ENCODE measurements around the gene OR2H2. TPM values are rescaled to one million over a fixed set of nuclear protein-coding genes. Genes with fewer than 3 reads are reported as not detected.
A peak's percentile ranks its signal among the peaks of the same experiment; 100 is the strongest.

OR2H2 gene
- total RNA-seq, 2 donors from 2014 or later, result not detected

DNA sequence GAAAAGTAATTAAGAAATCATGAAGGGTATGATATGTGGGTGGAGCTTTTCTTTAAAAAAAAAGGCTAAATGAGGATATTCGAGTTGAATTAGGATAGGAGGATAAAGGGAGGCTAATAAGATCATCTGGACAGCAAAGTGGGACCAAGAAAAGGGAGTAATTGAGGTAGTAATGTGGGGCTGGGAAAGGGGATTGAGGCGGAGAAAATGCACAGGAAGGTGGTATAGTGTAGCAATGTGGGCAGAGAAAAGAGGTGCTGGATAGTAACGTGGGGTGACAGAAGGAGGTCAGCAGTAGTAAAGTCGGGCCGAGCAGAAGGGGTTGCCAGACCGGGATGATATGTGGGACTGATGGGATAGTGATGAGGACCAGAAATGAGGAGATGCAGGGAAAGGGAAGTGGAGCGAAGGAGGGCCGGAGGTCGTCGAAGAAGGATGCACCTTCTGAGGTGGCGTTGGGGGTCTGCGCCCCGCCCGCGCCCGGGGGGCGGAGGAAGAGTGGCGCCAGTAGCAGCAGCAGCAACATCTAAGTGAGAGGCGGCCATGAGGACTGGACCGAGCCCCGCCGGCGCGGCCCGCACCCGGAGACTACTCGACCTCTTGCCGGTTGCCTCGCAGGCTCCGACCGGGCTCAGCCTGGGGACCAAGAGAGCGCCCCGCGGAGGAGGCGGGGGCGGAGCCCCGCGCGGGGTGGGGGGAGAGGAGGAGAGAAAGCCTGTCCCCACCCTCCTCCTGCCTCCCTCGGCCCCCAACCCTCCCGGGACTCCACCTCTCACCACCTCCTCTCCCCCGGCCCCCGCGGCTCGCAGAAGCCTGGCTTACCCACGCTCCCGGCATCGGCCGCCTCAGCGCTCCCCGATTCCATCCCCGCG is 47.2 kb downstream of the OR2H2 start:
- TF ChIP-seq, protein P1, sequence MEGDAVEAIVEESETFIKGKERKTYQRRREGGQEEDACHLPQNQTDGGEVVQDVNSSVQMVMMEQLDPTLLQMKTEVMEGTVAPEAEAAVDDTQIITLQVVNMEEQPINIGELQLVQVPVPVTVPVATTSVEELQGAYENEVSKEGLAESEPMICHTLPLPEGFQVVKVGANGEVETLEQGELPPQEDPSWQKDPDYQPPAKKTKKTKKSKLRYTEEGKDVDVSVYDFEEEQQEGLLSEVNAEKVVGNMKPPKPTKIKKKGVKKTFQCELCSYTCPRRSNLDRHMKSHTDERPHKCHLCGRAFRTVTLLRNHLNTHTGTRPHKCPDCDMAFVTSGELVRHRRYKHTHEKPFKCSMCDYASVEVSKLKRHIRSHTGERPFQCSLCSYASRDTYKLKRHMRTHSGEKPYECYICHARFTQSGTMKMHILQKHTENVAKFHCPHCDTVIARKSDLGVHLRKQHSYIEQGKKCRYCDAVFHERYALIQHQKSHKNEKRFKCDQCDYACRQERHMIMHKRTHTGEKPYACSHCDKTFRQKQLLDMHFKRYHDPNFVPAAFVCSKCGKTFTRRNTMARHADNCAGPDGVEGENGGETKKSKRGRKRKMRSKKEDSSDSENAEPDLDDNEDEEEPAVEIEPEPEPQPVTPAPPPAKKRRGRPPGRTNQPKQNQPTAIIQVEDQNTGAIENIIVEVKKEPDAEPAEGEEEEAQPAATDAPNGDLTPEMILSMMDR (conservative IDR thresholded peaks at IDR 0.05), result no peak
- no peaks in the 10 kb centered on the region for H3K36me3 ChIP-seq (ENCODE audit: control insufficient read depth, insufficient read depth, low read length)
- H3K27ac Mint-ChIP-seq, result no peak overlapping the region
- H3K4me3 ChIP-seq (ENCODE audit: low read length), result peak overlapping the region; percentile 92
- H3K9me3 Mint-ChIP-seq, result no peaks in the 10 kb centered on the region
- H3K36me3 Mint-ChIP-seq (ENCODE audit: low read depth), result no peaks in the 10 kb centered on the region
- H3K27ac ChIP-seq (ENCODE audit: low read depth, low read length), result no peak overlapping the region
- WGBS, 2 experiments (ENCODE audit: insufficient coverage in 1 of 2, insufficient read length in 1 of 2), result 2 to 9% methylated on average over 7 to 47 of the region's 53 CpGs
- peak overlapping the region; percentile 80 for H3K4me3 Mint-ChIP-seq
- H3K27me3 ChIP-seq (ENCODE audit: control insufficient read depth, insufficient read depth, low read length, poor library complexity, severe bottlenecking), result peaks cover 10% of the 10 kb centered on the region
- H3K27me3 Mint-ChIP-seq (ENCODE audit: insufficient read depth), result peaks cover 18% of the 10 kb centered on the region
- DNase-seq, result peak; percentile 90
- peaks cover 36% of the 10 kb centered on the region for H3K4me1 Mint-ChIP-seq
- no peaks in the 10 kb centered on the region for H3K4me1 ChIP-seq (ENCODE audit: control insufficient read depth, insufficient read depth, low read length)
- no peak overlapping the region for H3K9ac ChIP-seq (ENCODE audit: extremely low read depth, low read length, poor library complexity, severe bottlenecking)
- no peaks in the 10 kb centered on the region for H3K9me3 ChIP-seq (ENCODE audit: control insufficient read depth, low read length)

DNA sequence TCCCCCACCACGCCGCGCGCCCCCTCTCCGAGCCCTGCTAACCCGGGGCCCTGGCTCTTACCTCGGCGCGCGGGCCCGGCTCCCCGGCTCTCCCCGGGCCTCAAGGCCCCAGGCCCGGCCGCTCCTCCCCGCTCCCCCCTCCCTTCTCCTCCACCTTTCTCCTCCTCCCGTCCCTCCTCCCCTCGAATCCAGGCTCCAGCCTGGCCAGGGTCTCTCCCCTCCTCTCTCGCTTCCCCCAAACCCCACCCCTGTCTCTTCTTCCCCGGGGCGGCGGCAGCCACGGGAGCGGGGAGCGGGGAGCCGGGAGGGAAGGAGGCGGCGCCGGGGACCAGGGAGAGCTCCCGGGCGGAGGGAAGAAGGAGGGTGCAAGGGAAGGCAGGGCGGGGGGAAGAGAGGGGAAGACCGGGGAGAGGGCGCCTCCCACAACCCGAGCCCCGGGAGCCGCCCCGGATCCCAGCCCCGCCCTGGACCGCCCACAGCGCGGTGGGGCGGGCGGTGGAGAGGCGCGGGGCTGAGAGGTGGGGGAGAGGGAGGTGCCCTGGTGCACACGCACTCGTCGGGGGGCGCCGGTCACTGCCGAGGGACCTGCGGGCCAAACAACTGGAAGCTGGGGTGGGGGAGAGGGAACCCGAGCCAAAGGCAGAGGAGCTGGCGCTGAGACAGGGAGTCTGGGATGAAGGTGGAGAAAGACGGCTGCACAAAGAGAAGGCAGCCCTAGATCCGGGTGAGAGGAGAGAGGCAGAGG is 48.0 kb downstream of the OR2H2 start, which contains the start of gene GABBR1:
GABBR1 (minus strand) TSS at position 395 of the 745 bp plus-strand sequence. CDS start 798 bp downstream, outside the sequence.
- peak; percentile 95 for DNase-seq
- TF ChIP-seq, protein P1 (conservative IDR thresholded peaks at IDR 0.05), result no peak
- H3K36me3 Mint-ChIP-seq (ENCODE audit: low read depth), result no peaks in the 10 kb centered on the region
- peak within 1 kb of the TSS; percentile 77 for H3K27ac Mint-ChIP-seq
- H3K27me3 Mint-ChIP-seq (ENCODE audit: insufficient read depth), result peaks cover 18% of the 10 kb centered on the region
- peaks cover 35% of the 10 kb centered on the region for H3K4me1 Mint-ChIP-seq
- peak within 1 kb of the TSS; percentile 80 for H3K4me3 Mint-ChIP-seq
- no peaks in the 10 kb centered on the region for H3K9me3 ChIP-seq (ENCODE audit: control insufficient read depth, low read length)
- peaks cover 10% of the 10 kb centered on the region for H3K27me3 ChIP-seq (ENCODE audit: control insufficient read depth, insufficient read depth, low read length, poor library complexity, severe bottlenecking)
- WGBS, 2 experiments (ENCODE audit: insufficient coverage in 1 of 2, insufficient read length in 1 of 2), result 0% methylated on average over 9 to 56 of the region's 57 CpGs
- peak within 1 kb of the TSS; percentile 33 for H3K9ac ChIP-seq (ENCODE audit: extremely low read depth, low read length, poor library complexity, severe bottlenecking)
- no peaks in the 10 kb centered on the region for H3K36me3 ChIP-seq (ENCODE audit: control insufficient read depth, insufficient read depth, low read length)
- H3K9me3 Mint-ChIP-seq, result no peaks in the 10 kb centered on the region
- no peaks in the 10 kb centered on the region for H3K4me1 ChIP-seq (ENCODE audit: control insufficient read depth, insufficient read depth, low read length)
- H3K27ac ChIP-seq (ENCODE audit: low read depth, low read length), result peak within 1 kb of the TSS; percentile 79
- H3K4me3 ChIP-seq (ENCODE audit: low read length), result peak within 1 kb of the TSS; percentile 92

DNA sequence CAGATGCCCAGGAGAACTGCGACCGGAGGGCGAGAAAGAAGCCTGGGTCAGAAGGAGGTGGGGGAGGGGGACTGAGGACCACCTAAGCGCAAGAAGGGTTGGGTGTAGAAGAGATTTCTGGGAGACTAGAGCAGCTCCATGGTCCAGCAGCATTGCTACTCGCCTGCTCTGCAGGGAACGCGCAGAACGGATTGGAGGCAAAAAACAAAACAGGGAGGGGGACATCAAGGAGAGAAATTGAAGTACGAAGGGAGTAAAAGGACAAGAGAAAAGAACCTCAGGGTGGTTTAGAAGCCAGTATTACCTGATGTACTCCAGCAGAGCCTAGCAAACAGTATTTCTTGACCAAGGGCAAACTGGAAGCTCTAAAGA is 48.6 kb downstream of the OR2H2 start:
- Histone ChIP-seq H3K27ac (ENCODE audit: low read depth, low read length) (peak overlapping the region; percentile 79), H3K27me3 (ENCODE audit: control insufficient read depth, insufficient read depth, low read length, poor library complexity, severe bottlenecking) (peaks cover 10% of the 10 kb centered on the region), H3K4me3 (ENCODE audit: low read length) (peak overlapping the region; percentile 92), H3K9ac (ENCODE audit: extremely low read depth, low read length, poor library complexity, severe bottlenecking) (peak overlapping the region; percentile 33), H3K9me3 (ENCODE audit: control insufficient read depth, low read length) (no peaks in the 10 kb centered on the region), H3K36me3 (ENCODE audit: control insufficient read depth, insufficient read depth, low read length) (no peaks in the 10 kb centered on the region), H3K4me1 (ENCODE audit: control insufficient read depth, insufficient read depth, low read length) (no peaks in the 10 kb centered on the region)
- Mint-ChIP-seq H3K4me3 (peak overlapping the region; percentile 80), H3K36me3 (ENCODE audit: low read depth) (no peaks in the 10 kb centered on the region), H3K4me1 (peaks cover 35% of the 10 kb centered on the region), H3K27me3 (ENCODE audit: insufficient read depth) (peaks cover 18% of the 10 kb centered on the region), H3K9me3 (no peaks in the 10 kb centered on the region), H3K27ac (peak overlapping the region; percentile 77)
- DNase-seq, result no peak
- WGBS, 2 experiments (ENCODE audit: insufficient coverage in 1 of 2, insufficient read length in 1 of 2), result 1 to 2% methylated on average over 9 of the region's 9 CpGs
- TF ChIP-seq, protein P1 (conservative IDR thresholded peaks at IDR 0.05), result no peak
